ENCODE data around the gene SULT1A2. TPM values are rescaled to one million over a fixed set of nuclear protein-coding genes. Genes with fewer than 3 reads are reported as not detected.
"Not testable (repeated sequence)": the region's sequence is repeated elsewhere in the genome, so short reads cannot be mapped to it uniquely, and the experiment has no call there.

The SULT1A2 gene
- total RNA-seq, 1 donor from 2014 or later, result 13.0 TPM

DNA sequence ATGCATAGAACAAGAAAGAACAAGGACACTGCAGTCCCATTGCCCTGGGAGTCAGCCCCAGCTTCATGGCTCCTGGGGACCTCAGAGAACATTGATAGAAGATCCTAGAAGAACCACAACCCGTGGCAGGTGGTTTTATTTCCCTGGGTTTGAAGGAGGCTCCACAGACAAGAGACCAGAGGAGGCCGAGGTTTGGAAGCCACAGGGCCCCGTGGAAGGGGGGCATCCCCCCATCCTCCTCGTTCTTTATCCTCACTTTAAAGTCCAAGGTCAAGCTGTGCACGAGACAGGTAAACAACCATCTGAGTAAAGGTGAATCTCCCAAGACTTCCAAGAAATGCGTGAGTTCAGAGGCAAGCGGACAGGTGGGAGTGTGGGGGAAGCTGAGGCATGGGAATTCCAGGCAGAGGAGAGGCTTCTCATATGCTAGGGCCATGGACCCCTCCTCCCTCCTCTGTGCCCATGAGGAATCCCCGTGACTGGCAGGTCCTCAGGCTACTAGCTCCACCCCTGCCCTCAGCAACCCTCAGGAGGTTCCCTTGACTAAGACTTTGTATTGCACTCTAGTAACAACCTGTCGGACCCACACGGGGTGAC is 13.8 kb upstream of the SULT1A2 start:
- H3K4me1 ChIP-seq, result peaks cover 10% of the 10 kb centered on the region
- no peak for ATAC-seq
- DNase-seq, result no peak
- peak overlapping the region; percentile 82 for H3K27ac ChIP-seq
- no peaks in the 10 kb centered on the region for H3K9me3 ChIP-seq
- H3K36me3 ChIP-seq, result no peaks in the 10 kb centered on the region
- H3K4me3 ChIP-seq, result peak overlapping the region; percentile 52
- no peaks in the 10 kb centered on the region for H3K27me3 ChIP-seq
- TF ChIP-seq, protein P1, sequence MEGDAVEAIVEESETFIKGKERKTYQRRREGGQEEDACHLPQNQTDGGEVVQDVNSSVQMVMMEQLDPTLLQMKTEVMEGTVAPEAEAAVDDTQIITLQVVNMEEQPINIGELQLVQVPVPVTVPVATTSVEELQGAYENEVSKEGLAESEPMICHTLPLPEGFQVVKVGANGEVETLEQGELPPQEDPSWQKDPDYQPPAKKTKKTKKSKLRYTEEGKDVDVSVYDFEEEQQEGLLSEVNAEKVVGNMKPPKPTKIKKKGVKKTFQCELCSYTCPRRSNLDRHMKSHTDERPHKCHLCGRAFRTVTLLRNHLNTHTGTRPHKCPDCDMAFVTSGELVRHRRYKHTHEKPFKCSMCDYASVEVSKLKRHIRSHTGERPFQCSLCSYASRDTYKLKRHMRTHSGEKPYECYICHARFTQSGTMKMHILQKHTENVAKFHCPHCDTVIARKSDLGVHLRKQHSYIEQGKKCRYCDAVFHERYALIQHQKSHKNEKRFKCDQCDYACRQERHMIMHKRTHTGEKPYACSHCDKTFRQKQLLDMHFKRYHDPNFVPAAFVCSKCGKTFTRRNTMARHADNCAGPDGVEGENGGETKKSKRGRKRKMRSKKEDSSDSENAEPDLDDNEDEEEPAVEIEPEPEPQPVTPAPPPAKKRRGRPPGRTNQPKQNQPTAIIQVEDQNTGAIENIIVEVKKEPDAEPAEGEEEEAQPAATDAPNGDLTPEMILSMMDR (IDR thresholded peaks at IDR 0.05), result no peak
- intact Hi-C loops (cut with DNase I), result no loop called here

DNA sequence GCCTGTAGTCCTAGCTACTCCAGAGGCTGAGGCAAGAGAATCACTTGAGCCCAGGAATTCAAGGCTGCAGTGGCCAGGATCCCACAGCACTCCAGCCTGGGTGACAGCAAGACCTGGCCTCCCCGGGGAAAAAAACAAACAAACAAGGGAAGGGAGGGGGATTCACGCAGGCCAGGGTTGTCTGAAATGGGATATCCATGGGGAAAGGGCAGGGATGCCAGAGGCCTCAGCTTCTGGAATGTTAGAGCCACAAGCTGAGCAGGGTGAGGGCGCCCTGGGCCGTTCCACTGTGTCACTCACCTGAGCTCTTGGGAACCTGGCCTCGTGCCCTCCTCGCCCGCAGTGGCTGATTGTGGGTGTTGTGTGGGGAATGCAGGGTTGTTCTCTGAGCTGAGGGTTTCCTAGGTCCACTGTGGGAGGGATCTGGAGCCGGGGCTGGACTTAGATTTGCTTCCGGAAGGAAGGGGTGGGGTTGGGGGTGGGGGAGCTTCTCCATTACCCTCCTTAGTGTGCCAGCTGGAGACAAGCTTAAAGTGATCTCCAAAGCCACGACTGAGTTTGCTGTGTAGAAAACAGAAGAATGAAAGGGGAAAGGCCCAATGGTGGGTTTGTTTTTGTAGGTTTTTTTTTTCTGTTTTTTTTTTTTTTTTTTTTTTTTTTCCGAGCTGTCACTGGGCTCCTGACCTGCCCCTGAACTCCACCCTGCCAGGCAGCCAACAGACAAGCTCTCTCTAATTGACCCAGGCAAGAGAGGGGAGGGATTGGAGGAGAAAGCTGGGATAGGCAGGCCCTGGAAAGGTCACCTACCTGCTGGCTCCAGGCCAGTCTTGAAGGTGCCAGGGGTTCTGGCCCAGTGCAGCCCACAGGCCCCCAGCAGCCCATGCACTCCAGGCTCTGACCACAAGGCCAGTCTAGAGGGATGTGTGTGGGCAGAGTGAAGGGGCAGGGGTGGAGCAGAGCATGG is 13.1 kb upstream of the SULT1A2 start, which contains the start of gene SULT1A1:
Gene SULT1A1 (minus strand): TSS at position 414 of the 964 bp plus-strand sequence. CDS start 1,189 bp downstream, outside the sequence.
- ATAC-seq (peak; percentile 84), DNase-seq (peak; percentile 92)
- Histone ChIP-seq H3K9me3 (no peaks in the 10 kb centered on the region), H3K4me3 (peak within 1 kb of the TSS; percentile 52), H3K36me3 (peaks cover 5% of the 10 kb centered on the region), H3K4me1 (peaks cover 10% of the 10 kb centered on the region), H3K27ac (peak within 1 kb of the TSS; percentile 82), H3K27me3 (no peaks in the 10 kb centered on the region)
- intact Hi-C loops (cut with DNase I), result no loop called here
- TF ChIP-seq, protein P1 (IDR thresholded peaks at IDR 0.05), result no peak

DNA sequence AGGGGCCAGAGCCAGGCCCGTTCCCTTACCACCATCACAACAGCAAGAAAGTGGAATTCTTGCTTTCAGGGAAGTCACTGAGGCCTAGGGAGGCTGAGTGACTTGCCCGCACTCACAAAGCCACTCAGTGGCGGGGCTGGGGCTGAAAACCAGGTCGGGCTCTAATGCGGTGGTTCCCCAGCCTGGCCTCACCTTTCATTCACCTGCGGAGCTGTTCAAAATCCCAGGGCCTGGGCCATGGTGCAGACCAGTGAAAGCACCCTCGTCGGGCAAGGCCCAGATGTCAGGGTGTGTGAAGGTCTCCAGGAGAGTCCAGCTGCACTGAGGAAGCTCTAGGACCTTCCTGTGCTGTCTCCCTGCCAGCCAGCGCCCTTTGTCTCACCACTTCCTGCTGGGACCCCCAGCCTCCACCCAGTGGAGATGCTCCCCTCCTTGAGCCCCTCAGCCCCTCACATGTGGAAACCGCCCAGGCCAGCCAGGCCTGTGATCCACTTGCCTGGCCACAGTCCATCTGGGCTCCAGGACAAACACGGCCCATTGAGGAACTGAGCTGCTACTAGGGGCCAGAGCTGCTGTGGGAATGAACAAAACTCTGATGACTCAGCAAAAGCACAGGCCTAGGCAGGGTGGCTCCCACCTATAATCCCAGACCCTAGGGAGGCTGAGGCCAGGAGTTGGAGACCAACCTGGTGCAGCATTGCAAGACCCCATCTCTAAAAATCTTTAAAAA is 12.2 kb upstream of the SULT1A2 start:
- H3K9me3 ChIP-seq; H3K27me3 ChIP-seq; ATAC-seq; DNase-seq; intact Hi-C loops (cut with DNase I); H3K36me3 ChIP-seq: not testable (repeated sequence)
- H3K4me3 ChIP-seq, result peak overlapping the region; percentile 52
- peaks cover 10% of the 10 kb centered on the region for H3K4me1 ChIP-seq
- peak overlapping the region; percentile 82 for H3K27ac ChIP-seq

DNA sequence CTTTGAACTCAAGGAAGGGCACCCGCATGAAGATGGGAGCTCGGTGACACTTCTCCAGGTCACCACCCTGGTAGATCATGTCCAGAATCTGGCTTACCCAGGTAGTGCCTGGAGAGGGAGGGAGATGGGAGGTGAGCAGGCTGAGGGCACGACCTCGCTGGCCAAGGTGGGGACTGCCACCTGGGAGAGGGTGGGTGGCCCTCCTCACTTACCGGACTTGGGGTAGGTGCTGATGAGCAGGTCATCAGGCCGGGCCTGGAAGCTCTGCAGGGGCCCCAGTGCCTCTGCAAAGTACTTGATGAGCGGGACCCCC is 11.6 kb upstream of the SULT1A2 start:
- not testable (repeated sequence) for H3K4me3 ChIP-seq, DNase-seq

DNA sequence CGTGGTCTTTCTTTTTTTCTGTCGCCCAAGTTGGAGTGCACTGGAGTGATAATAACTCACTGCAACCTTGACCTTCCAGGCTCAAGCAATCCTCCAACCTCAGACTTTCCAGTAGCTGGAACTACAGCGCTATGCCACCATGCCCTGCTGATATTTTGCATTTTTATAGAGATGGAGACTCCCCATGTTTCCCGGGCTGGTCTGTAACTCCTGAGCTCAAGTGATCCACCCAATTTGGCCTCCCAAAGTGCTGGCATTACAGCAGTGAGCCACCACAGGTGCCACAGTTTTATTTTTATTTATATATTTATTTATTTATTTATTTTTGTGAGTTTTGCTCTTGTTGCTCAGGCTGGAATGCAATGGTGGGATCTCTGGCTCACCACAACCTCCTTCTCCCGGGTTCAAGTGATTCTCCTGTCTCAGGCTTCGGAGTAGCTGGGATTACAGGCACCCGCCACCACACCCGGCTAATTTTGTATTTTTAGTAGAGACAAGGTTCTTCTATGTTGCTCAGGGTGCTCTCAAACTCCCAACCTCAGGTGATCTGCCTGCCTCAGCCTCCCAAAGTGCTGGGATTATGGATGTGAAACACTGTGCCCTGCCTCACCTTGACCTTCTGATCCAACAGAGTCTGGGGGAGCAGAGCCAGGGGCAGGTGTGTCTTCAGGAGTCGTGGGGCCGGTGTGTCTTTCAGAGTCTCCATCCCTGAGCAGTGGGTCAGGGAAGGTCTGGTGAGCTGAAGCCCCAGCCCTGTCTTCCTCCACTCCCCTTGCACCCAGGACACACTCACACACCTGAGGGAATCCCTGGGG is 11.0 kb upstream of the SULT1A2 start:
- H3K27me3 ChIP-seq; DNase-seq; H3K27ac ChIP-seq; H3K36me3 ChIP-seq; H3K9me3 ChIP-seq; ATAC-seq; intact Hi-C loops (cut with DNase I); H3K4me3 ChIP-seq: not testable (repeated sequence)
- peaks cover 10% of the 10 kb centered on the region for H3K4me1 ChIP-seq

More for the DNA sequence above, 11.6 kb upstream of the SULT1A2 start:
- H3K4me1 ChIP-seq, result peaks cover 10% of the 10 kb centered on the region
- H3K36me3 ChIP-seq; H3K27ac ChIP-seq; H3K9me3 ChIP-seq; H3K27me3 ChIP-seq; intact Hi-C loops (cut with DNase I); ATAC-seq: not testable (repeated sequence)

DNA sequence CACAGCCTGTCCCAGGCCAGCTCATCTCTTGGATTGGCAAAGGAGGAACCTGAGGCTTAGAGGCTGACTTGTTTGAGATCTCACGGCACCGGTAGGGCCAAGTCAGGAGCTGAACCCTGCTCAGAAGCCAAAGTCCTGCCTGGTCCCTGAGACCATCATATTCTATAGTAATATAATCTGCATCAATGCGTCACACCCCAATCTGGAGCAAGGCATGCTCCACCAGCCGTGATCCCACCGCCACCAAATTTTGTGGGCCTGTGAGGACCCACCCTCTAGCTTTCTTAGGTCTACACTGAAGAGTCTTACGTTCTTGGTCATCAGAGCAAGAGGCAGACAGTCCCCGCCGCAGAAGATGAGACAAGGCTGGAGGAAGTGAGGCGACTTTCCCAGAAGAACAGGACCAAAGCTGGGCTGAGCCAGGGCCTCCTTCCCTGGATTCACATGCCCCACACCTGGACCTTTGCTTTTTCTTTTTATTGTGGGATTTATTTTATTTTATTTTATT is 10.3 kb upstream of the SULT1A2 start:
- H3K36me3 ChIP-seq, result peaks cover 5% of the 10 kb centered on the region
- H3K4me1 ChIP-seq, result peaks cover 10% of the 10 kb centered on the region
- ATAC-seq (no peak), DNase-seq (peak; percentile 29)
- intact Hi-C loops (cut with DNase I), result no loop called here
- no peak overlapping the region for H3K27ac ChIP-seq
- TF ChIP-seq, protein P1 (IDR thresholded peaks at IDR 0.05), result no peak
- H3K9me3 ChIP-seq, result no peaks in the 10 kb centered on the region
- no peaks in the 10 kb centered on the region for H3K27me3 ChIP-seq
- H3K4me3 ChIP-seq, result no peak overlapping the region
